ENCODE measurements around the gene DYNC2I2.

DYNC2I2 gene

DNA sequence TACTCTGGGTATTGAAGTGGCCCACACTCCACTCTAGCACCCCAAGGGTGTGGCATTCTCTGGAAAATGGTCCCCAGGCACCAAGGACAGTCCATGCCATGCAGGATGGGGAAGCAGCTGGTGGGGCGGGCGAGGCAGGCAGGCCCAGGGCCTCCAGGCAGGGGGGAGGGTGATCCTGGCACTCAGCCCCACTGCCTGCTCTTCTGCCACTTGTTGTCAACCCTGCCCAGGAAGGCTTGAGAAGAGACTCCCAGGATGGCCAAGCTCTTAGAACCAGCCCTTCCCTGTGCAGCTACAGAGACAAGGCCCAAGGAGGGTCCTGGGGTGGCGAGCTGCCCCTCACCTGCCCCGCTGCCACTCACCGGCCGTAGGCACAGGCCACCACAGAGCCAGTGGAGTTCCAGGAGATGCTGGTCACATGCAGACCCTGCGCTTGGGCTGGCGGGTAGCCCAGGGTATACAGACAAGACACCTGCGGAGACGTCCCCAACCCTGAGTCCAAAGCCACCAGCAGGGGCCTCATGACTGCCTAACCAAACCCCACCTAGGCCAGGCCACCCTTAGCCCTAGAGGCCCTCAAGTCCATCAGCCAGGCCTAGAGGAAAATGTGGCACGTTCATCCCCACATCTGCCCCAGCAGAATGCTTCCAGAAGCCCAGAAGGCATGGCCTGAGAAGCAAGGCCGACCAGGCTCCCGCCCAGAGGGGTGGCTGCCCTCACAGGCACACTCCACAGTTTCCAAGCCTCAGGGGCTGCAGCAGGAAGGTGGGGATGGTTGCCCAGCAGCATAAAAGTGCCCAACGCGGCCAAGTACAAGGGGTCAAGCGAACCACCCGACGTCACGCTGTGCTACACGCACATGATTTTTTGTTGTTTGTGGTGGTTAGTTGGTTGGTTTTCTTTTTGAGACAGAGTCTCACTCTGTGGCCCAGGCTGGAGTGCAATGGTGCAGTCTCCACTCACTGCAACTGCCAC lies 19.8 kb downstream of the DYNC2I2 start:
- DNase-seq (ENCODE audit: low read depth in 2 of 2, low spot score in 1 of 2): no peak

DNA sequence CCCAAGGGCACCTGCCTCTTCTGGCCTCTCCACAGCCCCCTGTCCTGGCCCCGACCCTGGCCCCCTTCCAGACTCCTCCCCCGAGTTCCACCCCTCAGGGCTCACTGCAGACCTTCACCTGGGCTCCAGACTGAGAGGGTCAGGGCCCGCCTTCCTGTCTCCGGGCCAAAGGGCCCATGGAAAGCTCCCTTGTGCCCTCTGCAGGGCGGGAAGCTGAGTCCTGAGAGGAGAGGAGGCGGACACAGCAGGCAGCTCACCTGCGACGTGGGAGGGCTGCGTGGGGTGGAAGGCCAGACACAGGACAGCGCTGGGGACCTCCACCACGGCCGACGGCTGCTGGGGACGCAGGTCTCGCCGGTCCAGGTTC lies 20.6 kb downstream of the DYNC2I2 start:
- DNase-seq (ENCODE audit: low read depth in 2 of 2, low spot score in 1 of 2): no peak

DNA sequence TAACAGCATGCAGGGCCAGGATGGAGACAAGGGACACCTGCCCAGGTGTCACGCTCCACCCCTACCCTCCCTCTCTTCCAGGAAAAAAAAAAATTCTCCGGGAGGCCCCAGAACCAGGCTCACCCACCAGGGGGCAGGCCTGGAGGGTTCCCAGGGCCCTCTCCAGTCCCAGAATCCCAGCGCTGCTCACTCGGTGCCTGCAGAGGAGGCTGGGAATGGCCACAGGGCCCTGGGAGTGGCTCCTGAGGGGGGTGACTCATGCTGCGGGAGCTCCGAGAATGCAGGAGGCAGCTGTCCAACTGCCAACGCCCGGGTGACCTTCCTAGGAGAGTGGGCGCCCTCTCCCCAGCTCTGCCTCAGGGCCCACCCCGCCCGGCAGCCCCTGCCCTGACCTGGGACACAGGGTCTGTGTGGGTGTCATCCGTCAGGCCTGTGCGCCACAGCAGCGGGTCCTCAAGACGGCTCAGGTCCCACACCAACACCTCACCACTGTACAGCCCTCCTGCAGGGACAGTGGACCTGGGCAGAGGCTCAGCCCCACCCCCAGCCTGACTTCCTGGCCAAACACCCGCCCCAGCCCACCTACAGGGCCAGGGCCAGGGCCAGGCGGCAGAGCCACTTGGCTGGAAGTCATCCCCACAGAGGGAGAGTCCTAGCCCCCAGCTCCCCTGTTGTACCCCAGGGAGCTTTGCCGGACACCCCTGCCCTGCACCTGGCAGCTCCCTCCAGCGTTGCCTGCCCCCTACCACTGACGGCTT lies 21.2 kb downstream of the DYNC2I2 start:
- DNase-seq (ENCODE audit: low read depth in 2 of 2, low spot score in 1 of 2): no peak

DNA sequence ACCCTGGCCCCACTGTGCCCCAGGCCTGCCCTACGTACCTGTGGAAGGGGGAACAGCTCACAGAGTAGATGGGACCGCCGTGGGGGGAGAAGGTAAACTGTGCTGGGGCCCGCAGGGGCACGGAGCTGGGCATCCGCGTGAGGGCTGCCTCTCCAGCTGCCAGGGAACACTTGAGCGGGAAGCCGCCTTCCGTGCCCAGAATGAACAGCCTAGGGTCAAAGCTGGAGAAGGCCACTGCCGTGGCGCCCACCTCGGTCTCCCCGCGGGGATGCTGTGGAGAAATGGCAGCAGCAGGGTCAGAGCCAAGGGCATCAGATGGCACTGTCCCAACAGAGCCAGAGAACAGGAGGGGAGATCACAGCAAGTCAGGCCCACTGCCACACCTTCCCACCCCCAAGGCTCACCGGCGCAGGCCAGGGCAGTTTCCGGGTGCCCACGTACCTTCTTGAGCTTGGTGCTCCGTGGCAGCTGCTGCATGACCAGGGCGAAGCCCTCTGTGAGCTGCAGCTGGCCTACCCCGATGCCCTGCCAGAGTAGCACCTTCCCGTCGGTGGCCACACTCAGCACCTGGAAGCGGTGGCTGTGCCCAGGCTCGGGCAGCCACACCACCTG lies 21.9 kb downstream of the DYNC2I2 start:
- DNase-seq (ENCODE audit: low read depth in 2 of 2, low spot score in 1 of 2): no peak

DNA sequence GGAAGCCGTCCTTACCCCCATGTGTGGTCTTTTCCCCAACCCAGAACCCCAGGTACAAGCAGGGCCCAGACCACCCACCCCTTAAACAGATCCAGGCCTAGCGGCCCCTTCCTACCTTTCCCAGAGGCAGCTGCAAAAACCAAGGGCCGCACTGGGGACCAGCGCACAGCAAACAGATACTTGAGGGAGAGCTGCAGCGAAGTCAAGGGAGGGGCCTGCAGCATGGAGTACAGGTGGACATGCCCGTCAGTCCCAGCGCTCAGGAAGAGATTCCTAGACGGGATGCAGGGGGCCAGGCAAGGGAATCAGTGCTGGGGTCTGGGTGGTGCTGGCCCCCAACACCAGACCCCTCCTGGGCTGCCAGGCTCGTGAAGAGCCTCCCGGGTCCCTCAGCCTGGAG lies 22.5 kb downstream of the DYNC2I2 start:
- no peak for DNase-seq (ENCODE audit: low read depth in 2 of 2, low spot score in 1 of 2)

DNA sequence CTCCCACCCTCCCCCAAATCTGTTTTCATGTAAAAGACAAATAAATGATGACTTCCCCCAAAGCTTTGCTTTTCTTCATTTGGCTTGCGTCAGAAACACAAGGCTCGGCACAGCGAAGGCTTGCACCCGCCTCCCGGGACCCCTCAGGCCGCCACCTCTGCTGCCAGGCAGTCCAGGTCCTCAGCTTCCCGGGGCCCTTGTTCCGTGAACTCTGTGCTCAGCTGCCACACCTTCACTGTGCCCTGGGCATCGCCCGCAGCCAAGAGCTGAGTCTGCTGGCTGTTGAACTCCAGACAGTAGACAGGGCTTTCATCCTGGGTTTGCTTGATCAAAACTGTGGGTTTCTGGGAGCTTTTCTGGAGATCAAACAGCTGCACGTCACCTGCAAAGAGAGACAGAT lies 23.0 kb downstream of the DYNC2I2 start:
- DNase-seq (ENCODE audit: low read depth in 2 of 2, low spot score in 1 of 2): no peak

DNA sequence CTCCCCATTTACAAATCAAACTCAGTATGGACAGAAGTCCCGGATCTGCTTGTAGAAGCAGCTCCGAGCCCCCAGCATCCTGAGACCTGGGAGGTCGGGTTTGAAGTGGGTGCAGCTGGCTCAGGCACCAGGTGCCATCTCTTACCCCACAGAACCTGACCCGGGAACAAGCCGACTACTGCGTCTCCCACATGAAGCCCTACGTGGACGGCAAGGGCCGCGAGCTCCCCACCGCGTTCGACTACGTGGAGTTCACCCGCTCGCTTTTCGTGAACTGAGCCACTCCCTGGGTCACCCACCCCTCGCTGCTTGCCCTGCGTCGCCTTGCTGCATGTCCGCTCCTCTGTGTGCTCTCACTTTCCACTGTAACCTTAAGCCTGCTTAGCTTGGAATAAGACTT lies 23.6 kb downstream of the DYNC2I2 start:
- no peak for DNase-seq (ENCODE audit: low read depth in 2 of 2, low spot score in 1 of 2)

DNA sequence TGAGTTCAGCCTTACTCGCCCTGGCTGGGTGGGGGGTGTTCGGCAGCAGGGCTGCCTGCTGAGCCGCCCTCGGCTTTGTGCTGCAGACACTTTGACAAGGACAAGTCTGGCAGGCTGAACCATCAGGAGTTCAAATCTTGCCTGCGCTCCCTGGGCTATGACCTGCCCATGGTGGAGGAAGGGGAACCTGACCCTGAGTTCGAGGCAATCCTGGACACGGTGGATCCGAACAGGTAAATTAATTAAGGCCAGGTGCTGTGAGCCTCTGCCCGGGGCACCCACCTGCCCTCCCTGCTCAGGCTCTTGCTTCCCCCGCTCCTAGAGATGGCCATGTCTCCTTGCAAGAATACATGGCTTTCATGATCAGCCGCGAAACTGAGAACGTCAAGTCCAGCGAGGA lies 24.2 kb downstream of the DYNC2I2 start:
- no peak for DNase-seq (ENCODE audit: low read depth in 2 of 2, low spot score in 1 of 2)

DNA sequence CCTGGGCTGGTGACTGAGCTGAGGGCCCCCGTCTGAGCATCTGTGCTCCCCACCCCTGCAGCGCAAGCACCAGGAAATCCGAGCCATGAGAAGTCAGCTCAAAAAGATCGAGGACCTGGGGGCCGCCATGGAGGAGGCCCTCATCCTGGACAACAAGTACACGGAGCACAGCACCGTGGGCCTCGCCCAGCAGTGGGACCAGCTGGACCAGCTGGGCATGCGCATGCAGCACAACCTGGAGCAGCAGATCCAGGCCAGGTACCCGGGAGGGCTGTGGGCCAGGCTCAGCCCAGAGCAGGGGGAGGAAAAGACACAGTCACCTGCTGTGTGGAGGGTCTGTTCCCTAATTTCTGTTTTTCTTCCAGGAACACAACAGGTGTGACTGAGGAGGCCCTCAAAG lies 24.6 kb downstream of the DYNC2I2 start:
- DNase-seq (ENCODE audit: low read depth in 2 of 2, low spot score in 1 of 2): no peak

DNA sequence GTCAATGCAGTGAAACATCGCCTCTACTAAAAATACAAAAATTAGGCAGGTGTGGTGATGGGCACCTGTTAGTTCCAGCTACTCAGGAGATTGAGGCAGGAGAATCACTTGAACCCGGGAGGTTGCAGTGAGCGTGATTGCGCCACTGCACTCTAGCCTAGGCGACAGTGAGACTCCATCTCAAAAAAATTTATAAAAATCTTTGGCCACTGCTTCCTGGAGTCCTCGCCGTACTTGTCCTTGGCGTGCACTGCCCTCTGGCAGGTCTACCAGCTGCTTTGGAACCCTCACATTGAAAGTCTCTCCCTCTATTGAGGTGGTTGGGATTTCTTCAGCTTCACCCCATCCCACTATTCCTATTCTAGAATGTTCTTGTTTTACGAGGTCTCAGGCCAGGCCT lies 25.0 kb downstream of the DYNC2I2 start:
- DNase-seq (ENCODE audit: low read depth in 2 of 2, low spot score in 1 of 2): no peak

DNA sequence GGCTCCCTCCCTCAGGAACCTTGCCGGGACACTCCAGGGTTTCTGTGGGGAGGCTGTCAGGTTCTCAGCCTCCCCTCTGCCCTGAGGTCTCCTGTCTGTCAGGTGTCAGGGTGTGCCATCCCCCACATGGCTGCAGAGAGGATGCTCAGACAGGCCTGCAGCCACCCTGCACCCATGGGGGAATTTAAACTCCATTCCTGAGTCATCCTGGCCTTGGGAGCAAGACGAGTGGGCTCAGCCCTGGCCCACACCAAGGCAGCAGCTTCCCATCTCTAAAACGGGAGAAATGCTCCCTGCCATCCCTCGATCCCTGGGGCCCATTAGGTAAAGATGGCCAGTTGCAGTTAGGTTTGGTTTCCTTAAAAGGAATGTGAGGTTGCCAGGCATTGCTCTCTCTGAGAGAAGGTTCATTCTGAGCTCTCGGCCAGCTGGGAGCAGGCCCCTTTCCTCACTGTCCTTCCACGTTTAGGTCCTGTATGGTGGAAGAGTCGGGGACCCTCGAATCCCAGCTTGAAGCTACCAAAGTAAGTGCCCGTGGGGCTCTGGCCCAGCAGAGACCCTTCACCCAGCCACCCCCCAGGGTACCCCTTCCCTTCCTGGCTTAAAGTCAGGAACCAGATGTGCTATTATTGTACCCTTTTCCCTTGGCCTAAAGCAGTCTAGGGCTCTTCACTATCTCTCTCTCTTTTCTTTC lies 26.6 kb downstream of the DYNC2I2 start:
- DNase-seq (ENCODE audit: low read depth in 2 of 2, low spot score in 1 of 2): no peak

DNA sequence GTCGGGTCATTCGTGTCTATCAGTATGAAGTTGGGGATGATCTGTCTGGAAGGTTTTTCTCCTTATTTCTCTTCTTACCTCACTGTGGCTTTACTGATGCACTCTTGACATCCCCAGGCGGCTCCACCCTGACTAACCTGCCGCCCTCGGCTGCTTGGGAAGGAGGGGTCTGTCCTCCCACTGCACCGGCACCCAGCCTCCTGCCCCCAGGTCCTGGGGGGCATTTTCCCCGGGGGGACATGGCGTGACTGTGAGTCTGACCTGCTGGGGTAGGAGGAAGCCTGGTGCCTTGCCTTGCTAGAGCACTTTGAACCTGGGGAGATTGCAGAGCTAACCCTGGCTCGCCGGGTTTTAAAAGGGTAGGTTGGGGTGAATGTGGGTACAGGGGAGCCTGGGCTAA lies 27.5 kb downstream of the DYNC2I2 start:
- DNase-seq (ENCODE audit: low read depth in 2 of 2, low spot score in 1 of 2): no peak

DNA sequence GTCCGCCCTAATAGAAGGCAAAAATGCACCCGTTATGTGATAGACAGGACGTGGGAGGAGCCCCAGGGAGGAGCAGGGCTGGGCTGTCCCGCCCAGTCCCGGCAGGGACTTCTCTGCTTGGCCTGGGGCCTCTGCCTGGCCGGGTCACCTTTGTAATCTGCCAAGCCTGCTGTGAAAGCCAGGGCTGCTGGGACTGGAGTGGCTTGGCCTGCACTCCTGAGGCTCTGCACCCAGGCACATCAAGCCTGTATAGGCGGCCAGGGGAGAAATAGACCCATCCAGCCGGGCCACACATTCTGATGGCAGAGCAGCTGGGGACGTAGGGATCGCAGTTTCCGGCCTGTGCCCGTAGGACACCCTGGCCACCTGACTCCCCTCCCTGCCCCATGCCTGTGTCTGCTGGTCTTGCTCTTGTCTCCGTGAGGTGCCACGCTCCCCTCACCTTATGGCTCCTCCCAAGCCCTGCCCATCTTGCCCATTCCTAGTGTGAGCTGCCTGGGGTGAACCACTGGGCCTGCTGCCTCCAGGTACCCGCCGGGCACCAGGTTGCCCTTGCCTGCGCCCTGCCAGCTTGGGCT lies 28.1 kb downstream of the DYNC2I2 start:
- no peak for DNase-seq (ENCODE audit: low read depth in 2 of 2, low spot score in 1 of 2)

DNA sequence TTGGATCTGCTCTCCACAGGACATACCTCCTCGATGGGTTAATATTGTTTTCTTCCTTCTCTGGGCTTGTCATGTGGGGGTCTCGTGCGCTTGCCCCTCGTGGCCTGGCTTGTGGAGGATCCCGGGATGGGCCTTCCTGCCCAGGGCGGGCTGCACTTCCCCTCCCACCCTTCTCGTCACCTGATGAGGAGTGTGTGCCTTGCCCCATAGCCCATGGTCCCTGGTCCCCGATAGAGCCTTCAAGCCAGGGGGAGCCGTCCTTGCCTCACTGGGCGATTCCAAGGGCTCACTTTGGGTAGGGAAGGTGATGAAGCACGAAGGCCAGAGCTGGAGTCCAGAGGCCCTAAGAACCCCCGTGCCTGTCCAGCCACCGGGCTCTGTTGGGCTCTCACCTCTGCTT lies 28.7 kb downstream of the DYNC2I2 start:
- DNase-seq (ENCODE audit: low read depth in 2 of 2, low spot score in 1 of 2): no peak

DNA sequence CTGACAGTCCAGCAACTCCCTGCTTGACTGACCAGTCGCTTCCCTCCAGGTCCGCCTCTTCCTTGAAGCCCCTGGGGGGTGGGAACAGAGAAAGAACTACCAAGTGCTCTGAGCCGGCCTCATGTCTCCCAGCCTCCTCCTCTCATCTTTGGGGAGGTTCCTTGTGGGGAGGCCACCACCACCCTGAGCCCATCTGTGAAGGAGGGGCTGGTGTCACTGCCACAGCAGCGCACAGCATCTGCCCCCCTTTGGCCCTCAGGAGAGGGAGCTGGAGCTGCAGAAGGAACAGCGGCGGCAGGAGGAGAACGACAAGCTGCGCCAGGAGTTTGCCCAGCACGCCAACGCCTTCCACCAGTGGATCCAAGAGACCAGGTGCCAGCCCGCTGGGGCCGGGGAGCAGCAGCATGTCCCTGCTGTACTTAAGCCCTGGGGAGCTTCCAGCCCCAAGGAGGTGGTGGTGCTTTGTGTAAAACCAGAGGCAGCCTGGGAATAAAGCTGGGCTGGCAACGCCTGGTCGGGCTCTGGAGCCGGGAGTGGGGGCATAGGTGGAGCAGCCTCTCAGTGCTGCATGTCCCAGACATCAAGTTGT lies 29.4 kb downstream of the DYNC2I2 start:
- DNase-seq (ENCODE audit: low read depth in 2 of 2, low spot score in 1 of 2): no peak

DNA sequence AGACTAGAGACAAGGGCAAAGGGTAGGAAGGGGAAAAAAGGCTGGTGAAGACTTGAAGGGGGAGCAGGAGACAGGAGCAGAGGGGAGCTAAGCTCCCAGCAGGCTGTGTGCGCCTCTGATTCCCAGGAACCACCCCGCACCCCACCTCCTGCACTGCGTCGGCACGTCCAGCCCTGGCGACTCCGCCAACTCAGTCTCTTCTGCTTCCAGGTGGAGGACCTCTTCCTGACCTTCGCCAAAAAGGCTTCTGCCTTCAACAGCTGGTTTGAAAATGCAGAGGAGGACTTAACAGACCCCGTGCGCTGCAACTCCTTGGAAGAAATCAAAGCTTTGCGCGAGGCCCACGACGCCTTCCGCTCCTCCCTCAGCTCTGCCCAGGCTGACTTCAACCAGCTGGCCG lies 30.5 kb downstream of the DYNC2I2 start:
- no peak for DNase-seq (ENCODE audit: low read depth in 2 of 2, low spot score in 1 of 2)

DNA sequence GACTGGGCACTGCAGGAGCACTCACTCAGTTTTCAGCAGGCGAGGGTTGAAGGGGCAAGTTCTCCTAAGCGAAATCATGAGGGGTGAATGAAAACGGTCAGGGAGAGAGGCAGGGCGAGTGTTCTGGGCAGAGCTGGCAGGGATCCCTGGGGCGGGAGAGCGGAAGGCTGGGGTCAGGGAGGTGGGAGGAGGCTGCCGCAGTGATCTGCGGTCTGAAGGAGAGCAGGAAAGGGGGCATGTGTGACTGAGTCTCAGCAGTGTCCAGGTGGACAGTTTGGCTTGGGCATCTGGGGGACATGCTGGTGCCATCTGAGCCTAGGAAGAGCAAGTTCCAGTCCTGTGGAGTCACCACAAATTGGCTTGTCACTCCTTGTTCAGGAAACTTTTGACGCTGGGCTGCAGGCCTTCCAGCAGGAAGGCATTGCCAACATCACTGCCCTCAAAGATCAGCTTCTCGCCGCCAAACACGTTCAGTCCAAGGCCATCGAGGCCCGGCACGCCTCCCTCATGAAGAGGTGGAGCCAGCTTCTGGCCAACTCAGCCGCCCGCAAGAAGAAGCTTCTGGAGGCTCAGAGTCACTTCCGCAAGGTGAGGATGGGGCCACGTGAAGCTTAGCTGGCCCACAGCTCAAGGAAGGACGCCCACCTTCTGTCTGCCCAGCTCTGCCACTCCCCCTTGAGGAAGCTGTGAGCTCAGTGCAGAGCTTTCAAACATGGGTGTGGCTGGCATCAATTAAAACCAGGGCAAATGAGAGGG lies 31.1 kb downstream of the DYNC2I2 start:
- no peak for DNase-seq (ENCODE audit: low read depth in 2 of 2, low spot score in 1 of 2)

DNA sequence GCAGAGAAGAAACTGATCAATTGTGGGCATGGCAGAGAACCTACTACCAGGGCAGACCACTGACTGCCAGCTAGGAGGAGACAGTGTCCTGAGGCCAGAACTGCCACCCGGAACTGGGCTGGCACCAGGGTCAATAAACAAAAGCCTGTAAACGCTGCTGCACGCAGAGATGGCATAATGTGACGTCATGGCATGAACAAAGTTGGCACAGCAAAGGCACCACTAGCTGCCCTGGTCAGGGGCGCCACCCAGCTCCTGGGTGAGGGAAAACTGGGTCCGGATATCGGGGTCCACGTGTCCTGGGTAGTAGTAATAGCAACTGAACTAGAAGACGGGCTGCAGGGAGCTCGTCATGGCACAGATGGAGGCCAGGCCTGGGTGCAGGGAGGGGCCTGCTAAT lies 32.1 kb downstream of the DYNC2I2 start:
- no peak for DNase-seq (ENCODE audit: low read depth in 2 of 2, low spot score in 1 of 2)

DNA sequence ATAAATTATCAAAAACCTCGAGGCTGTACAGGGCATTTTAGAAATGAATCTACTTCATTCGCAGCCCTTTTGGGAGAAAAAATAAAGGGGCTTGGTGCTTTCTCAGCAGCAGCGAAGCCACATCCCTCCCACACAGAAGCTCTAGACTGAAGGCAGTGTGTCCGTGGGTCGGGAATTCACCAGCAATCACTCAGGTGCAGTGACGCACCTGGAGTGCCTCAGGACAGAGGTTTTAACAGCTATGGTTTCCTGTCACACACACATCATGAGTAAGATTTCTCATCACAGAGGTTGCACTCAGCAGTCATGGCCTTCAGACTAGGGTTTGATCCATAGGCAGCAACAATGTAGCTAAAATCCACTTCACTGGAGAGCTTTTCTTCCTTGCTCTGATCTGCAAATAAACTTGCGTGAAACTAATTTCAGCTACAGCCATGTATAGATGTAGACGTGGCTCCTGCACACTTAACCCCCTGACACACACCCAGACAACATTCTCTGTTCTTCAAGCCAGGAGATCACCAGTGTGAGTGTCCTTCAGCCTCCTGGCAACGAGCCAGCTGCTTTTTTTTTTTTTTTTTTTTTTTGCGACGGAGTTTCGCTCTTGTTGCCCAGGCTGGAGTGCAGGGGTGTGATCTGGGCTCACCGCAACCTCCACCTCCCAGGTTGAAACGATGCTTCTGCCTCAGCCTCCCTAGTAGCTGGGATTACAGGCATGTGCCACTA lies 34.8 kb downstream of the DYNC2I2 start:
- DNase-seq (ENCODE audit: low read depth in 2 of 2, low spot score in 1 of 2): no peak
